ENCODE data around the gene RDM1. TPM values are rescaled to one million over a fixed set of nuclear protein-coding genes. Genes with fewer than 3 reads are reported as not detected.

The RDM1 gene
- total and polyA plus RNA-seq, 2 of the 4 experiments (the other 2 are of a cell fraction): 0.18 TPM; not detected in 1

DNA sequence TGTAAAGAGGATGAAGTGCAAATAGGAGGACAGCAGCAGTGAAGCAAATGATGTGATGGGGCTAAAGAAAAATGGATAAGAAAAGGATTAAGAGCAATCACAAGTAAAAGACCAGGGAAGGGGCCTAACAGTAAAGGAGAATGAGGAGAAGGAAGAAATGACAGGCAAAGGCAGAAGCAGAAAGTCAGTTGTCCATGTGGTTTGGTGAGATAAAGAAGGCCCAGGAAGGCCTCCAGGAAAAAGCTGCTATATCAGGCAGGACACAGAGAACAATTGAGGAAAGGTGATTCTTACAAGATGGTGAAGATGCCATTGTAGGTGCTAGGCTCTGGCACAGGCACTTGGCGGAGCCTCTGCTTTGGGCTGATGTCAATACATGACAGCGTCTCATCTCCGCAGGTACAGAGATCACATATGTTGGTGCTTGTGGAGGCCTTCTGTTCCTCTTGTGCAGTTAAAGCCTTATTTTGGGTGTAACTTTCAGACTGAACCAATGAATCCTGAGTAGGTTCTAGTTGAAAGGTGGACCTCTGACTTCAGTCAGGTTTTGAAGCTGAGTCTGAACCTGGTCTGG is 18.1 kb downstream of the RDM1 start:
- in situ Hi-C loops (cut with MboI; ENCODE audit: low sequenced_read_pairs): no loop called here
- CTCF ChIA-PET: no interaction called here

More for the DNA sequence above, 18.1 kb downstream of the RDM1 start:
- no peak overlapping the region for H4K5ac ChIP-seq (ENCODE audit: low read depth, low read length)
- H2BK20ac ChIP-seq (ENCODE audit: low read depth, low read length): no peak overlapping the region
- TF ChIP-seq, protein P1, sequence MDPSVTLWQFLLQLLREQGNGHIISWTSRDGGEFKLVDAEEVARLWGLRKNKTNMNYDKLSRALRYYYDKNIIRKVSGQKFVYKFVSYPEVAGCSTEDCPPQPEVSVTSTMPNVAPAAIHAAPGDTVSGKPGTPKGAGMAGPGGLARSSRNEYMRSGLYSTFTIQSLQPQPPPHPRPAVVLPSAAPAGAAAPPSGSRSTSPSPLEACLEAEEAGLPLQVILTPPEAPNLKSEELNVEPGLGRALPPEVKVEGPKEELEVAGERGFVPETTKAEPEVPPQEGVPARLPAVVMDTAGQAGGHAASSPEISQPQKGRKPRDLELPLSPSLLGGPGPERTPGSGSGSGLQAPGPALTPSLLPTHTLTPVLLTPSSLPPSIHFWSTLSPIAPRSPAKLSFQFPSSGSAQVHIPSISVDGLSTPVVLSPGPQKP (IDR thresholded peaks at IDR 0.05; ENCODE audit: borderline replicate concordance, low read depth, low read length): no peak
- no peak for TF ChIP-seq SMC3 (IDR thresholded peaks at IDR 0.05; ENCODE audit: low read depth, low read length)
- TF ChIP-seq, protein P2, sequence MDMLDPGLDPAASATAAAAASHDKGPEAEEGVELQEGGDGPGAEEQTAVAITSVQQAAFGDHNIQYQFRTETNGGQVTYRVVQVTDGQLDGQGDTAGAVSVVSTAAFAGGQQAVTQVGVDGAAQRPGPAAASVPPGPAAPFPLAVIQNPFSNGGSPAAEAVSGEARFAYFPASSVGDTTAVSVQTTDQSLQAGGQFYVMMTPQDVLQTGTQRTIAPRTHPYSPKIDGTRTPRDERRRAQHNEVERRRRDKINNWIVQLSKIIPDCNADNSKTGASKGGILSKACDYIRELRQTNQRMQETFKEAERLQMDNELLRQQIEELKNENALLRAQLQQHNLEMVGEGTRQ (IDR thresholded peaks at IDR 0.05; ENCODE audit: low read depth, low read length): no peak
- TF ChIP-seq NFE2L2 (IDR thresholded peaks at IDR 0.05; ENCODE audit: low read depth, low read length): no peak
- TF ChIP-seq FOS (IDR thresholded peaks at IDR 0.05; ENCODE audit: low read depth, low read length): no peak
- TF ChIP-seq RFX5 (IDR thresholded peaks at IDR 0.05; ENCODE audit: low read depth, low read length): no peak
- no peak for TF ChIP-seq CHD1 (IDR thresholded peaks at IDR 0.05; ENCODE audit: low read depth, low read length)
- no peak for TF ChIP-seq MAFK (IDR thresholded peaks at IDR 0.05; ENCODE audit: low read depth, low read length)
- TF ChIP-seq RAD21 (IDR thresholded peaks at IDR 0.05; ENCODE audit: low read length): no peak
- no peak for TF ChIP-seq CEBPB (IDR thresholded peaks at IDR 0.05; ENCODE audit: low read depth, low read length)
- no peak for TF ChIP-seq RCOR1 (IDR thresholded peaks at IDR 0.05; ENCODE audit: insufficient replicate concordance, low read length)
- TF ChIP-seq, protein P3, sequence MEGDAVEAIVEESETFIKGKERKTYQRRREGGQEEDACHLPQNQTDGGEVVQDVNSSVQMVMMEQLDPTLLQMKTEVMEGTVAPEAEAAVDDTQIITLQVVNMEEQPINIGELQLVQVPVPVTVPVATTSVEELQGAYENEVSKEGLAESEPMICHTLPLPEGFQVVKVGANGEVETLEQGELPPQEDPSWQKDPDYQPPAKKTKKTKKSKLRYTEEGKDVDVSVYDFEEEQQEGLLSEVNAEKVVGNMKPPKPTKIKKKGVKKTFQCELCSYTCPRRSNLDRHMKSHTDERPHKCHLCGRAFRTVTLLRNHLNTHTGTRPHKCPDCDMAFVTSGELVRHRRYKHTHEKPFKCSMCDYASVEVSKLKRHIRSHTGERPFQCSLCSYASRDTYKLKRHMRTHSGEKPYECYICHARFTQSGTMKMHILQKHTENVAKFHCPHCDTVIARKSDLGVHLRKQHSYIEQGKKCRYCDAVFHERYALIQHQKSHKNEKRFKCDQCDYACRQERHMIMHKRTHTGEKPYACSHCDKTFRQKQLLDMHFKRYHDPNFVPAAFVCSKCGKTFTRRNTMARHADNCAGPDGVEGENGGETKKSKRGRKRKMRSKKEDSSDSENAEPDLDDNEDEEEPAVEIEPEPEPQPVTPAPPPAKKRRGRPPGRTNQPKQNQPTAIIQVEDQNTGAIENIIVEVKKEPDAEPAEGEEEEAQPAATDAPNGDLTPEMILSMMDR (conservative IDR thresholded peaks at IDR 0.05; ENCODE audit: low read depth, low read length): no peak
- no TSS peak for BruUV-seq (replicated peaks)
- no peak overlapping the region for H3K4ac ChIP-seq (ENCODE audit: low read depth, low read length)
- H3K23ac ChIP-seq (ENCODE audit: low read depth, low read length): no peak overlapping the region
- H3K9ac ChIP-seq (ENCODE audit: low read depth, low read length): no peak overlapping the region
- DNase-seq (no peak), ATAC-seq (ENCODE audit: low read depth) (no peak)
- H4K8ac ChIP-seq (ENCODE audit: low read depth in 2 of 2, low read length in 2 of 2): no peak overlapping the region
- no peaks in the 10 kb centered on the region for H3K79me1 ChIP-seq (ENCODE audit: low read depth in 1 of 2, low read length in 2 of 2)
- H3K4me1 ChIP-seq (ENCODE audit: control insufficient read depth, insufficient read depth, low read length): no peaks in the 10 kb centered on the region
- H3K18ac ChIP-seq (ENCODE audit: low read depth, low read length): no peak overlapping the region
- no peak overlapping the region for H3K4me3 ChIP-seq (ENCODE audit: insufficient read depth, low read depth, low read length)
- dilution Hi-C loops (cut with HindIII; ENCODE audit: low sequenced_read_pairs, unreplicated experiment): no loop called here
- H3K56ac ChIP-seq (ENCODE audit: extremely low read depth, insufficient read depth, low read length): no peak overlapping the region
- H2AFZ ChIP-seq (replicated peaks; ENCODE audit: low read length, poor library complexity): no peak overlapping the region
- no peaks in the 10 kb centered on the region; the same call in 1 of the 2 replicates for H4K20me1 ChIP-seq (ENCODE audit: insufficient read depth, low read length)
- H3K9me3 ChIP-seq (ENCODE audit: control insufficient read depth, insufficient read depth, low read length): no peaks in the 10 kb centered on the region
- WGBS, 2 experiments (ENCODE audit: extremely low coverage in 2 of 2, insufficient read length in 1 of 2): 60% methylated on average over 1 of the region's 3 CpGs; no CpG with 5 or more reads in 1 of the 2 experiments
- H2AK5ac ChIP-seq (ENCODE audit: low read depth, low read length): no peak overlapping the region
- no peak overlapping the region for H3K27ac ChIP-seq (ENCODE audit: insufficient read depth, low read length)
- no peak overlapping the region for H4K91ac ChIP-seq (ENCODE audit: insufficient read depth, low read depth, low read length)
- no peak overlapping the region for H2BK15ac ChIP-seq (ENCODE audit: low read depth, low read length)
- H3K9me1 ChIP-seq (ENCODE audit: insufficient read depth, low read length): no peaks in the 10 kb centered on the region; the same call in 1 of the 2 replicates
- intact Hi-C loops (cut with micrococcal nuclease): no loop called here
- no peaks in the 10 kb centered on the region for H3K36me3 ChIP-seq (ENCODE audit: control insufficient read depth, insufficient read depth, low read length)
- no peak overlapping the region for H2BK5ac ChIP-seq (ENCODE audit: low read depth, low read length, poor library complexity, severe bottlenecking)
- POLR2A ChIA-PET (ENCODE audit: unreplicated experiment): no interaction called here
- no peak overlapping the region for H3K14ac ChIP-seq (replicated peaks; ENCODE audit: low read depth, low read length)
- H3K27me3 ChIP-seq (ENCODE audit: control insufficient read depth, insufficient read depth, low read length): peaks cover 2% of the 10 kb centered on the region; the same call in 1 of the 2 replicates
- H3K4me2 ChIP-seq (ENCODE audit: low read depth, low read length): no peak overlapping the region
- no peak overlapping the region for H2AK9ac ChIP-seq (replicated peaks; ENCODE audit: low read depth, low read length, poor library complexity)
- H2BK120ac ChIP-seq (ENCODE audit: low read depth, low read length): no peak overlapping the region
